HCT116 (cell line): ENCODE measurements around the gene ABCF3.

ENCODE experiments used
- CTCF ChIP-seq, 3 experiments: fragments of 200-600 bp in 1 of 3; sonication (generic) in 1 of 3; IDR thresholded peaks in 2 of 3; conservative IDR thresholded peaks in 1 of 3; 2 replicates each; pipeline ENCODE4 v1.5.1; 2012 to 2017; ENCODE audit warnings: low read depth in 2 of 3, low read length in 2 of 3, antibody characterized with exemption in 1 of 3, borderline replicate concordance in 1 of 3, control low read depth in 1 of 3, mild to moderate bottlenecking in 1 of 3, mixed read lengths in 1 of 3, mixed run types in 1 of 3, moderate library complexity in 1 of 3; ENCODE audit not compliant: insufficient read depth in 1 of 3
- EZH2phosphoT487 ChIP-seq: fragments of 200-600 bp; IDR thresholded peaks from 2 replicates; pipeline ENCODE4 v1.6.1; 2018; ENCODE audit warnings: antibody characterized with exemption, borderline replicate concordance
- JUND ChIP-seq: IDR thresholded peaks from 2 replicates; pipeline ENCODE4 v1.6.1; 2012
- POLR2A ChIP-seq: IDR thresholded peaks from 2 replicates; pipeline ENCODE4 v1.7.0; 2011; ENCODE audit warnings: borderline replicate concordance; ENCODE audit not compliant: insufficient read depth, insufficient read length; ENCODE audit errors: extremely low read depth

GRCh38 chr3:184172681-184173373 is 13.2 kb upstream of the ABCF3 start:
- TF ChIP-seq CTCF (IDR thresholded peaks at IDR 0.05 in 2 of 3, conservative IDR thresholded peaks at IDR 0.05 in 1 of 3; ENCODE audit: borderline replicate concordance in 1 of 3, insufficient read depth in 1 of 3, low read depth in 2 of 3, low read length in 2 of 3) (no peak), POLR2A (no peak), JUND (no peak), EZH2phosphoT487 (no peak)
